ENCODE results near the gene GATAD2B. TPM values are rescaled to one million over a fixed set of nuclear protein-coding genes. Genes with fewer than 3 reads are reported as not detected.
A peak's percentile ranks its signal among the peaks of the same experiment; 100 is the strongest.

The GATAD2B gene
- total and polyA plus RNA-seq, 5 experiments from 2014 or later: 4.4 to 120 (median 5.3) TPM

GRCh38 chr1:153946622-153947241 lies 24.0 kb upstream of the GATAD2B start, which contains the start of gene DENND4B:
Gene DENND4B (minus strand): TSS chr1:153946718. CDS start chr1:153944374, 2,344 bp downstream.
- DNase-seq (peak; percentile 46 to 85 (median 70)), ATAC-seq (peak; percentile 57 to 60)
- Mint-ChIP-seq H3K27ac (peak within 1 kb of the TSS; percentile 92 to 98 (median 95)), H3K9me3 (no peaks in the 10 kb centered on the region), H3K27me3 (no peaks in the 10 kb centered on the region), H3K4me3 (peak within 1 kb of the TSS; percentile 91 to 98 (median 94)), H3K36me3 (peaks cover 4 to 65% (median 8%) of the 10 kb centered on the region in 3 donors), H3K4me1 (peaks cover 32 to 63% (median 47%) of the 10 kb centered on the region in 4 donors)
- POLR2A ChIA-PET: interaction anchor here (0.8 to 14.0 kb wide), 23 partner anchors 7 to 326 kb away, joined by 3 to 315 read pairs (median 5); partner anchors contain the start of genes CREB3L4, CRTC2, GATAD2B and ILF2

- H3K36me3 Mint-ChIP-seq: peaks cover 4 to 62% (median 11%) of the 10 kb centered on the region in 3 donors
- H3K4me3 Mint-ChIP-seq: peak overlapping the region; percentile 91 to 98 (median 94)
- POLR2A ChIA-PET: interaction anchor here (0.5 to 14.0 kb wide), 28 partner anchors 8 to 401 kb away, joined by 3 to 315 read pairs (median 5); partner anchors contain the start of genes CHTOP, CREB3L4, CRTC2 and GATAD2B
- peaks cover 34 to 61% (median 50%) of the 10 kb centered on the region in 4 donors for H3K4me1 Mint-ChIP-seq
- ATAC-seq (peak; percentile 43 to 56), DNase-seq (peak; percentile 53 to 83 (median 67))
- no peaks in the 10 kb centered on the region for H3K27me3 Mint-ChIP-seq
- peak overlapping the region; percentile 92 to 98 (median 95) for H3K27ac Mint-ChIP-seq
- H3K9me3 Mint-ChIP-seq: no peaks in the 10 kb centered on the region
Measured at GRCh38 chr1:153945795-153946621, 23.2 kb upstream of the GATAD2B start.

GRCh38 chr1:153945131-153945794 lies 22.5 kb upstream of the GATAD2B start:
- H3K4me1 Mint-ChIP-seq: peaks cover 31 to 58% (median 49%) of the 10 kb centered on the region in 4 donors
- POLR2A ChIA-PET: interaction anchor here (0.5 to 14.0 kb wide), 23 partner anchors 9 to 400 kb away, joined by 3 to 315 read pairs (median 6); partner anchors contain the start of genes CHTOP, CREB3L4, CRTC2 and GATAD2B
- ATAC-seq: peak; percentile 75 to 85

GRCh38 chr1:153944827-153945117 lies 22.0 kb upstream of the GATAD2B start:
- peak overlapping the region; percentile 92 to 98 (median 95) for H3K27ac Mint-ChIP-seq
- DNase-seq: no peak
- H3K4me1 Mint-ChIP-seq: peaks cover 32 to 60% (median 51%) of the 10 kb centered on the region in 4 donors
- no peaks in the 10 kb centered on the region for H3K9me3 Mint-ChIP-seq
- H3K36me3 Mint-ChIP-seq: peaks cover 0 to 60% (median 7%) of the 10 kb centered on the region in 3 donors
- peak overlapping the region; percentile 91 to 98 (median 94) for H3K4me3 Mint-ChIP-seq
- no peak for ATAC-seq
- H3K27me3 Mint-ChIP-seq: no peaks in the 10 kb centered on the region
- POLR2A ChIA-PET: interaction anchor here (0.6 to 14.0 kb wide), 20 partner anchors 8 to 399 kb away, joined by 3 to 315 read pairs (median 6); partner anchors contain the start of genes CHTOP, CREB3L4, CRTC2 and GATAD2B

More at GRCh38 chr1:153945131-153945794, 22.5 kb upstream of the GATAD2B start:
- Mint-ChIP-seq H3K36me3 (peaks cover 0 to 60% (median 6%) of the 10 kb centered on the region in 3 donors), H3K27ac (peak overlapping the region; percentile 92 to 98 (median 95)), H3K4me3 (peak overlapping the region; percentile 91 to 98 (median 94)), H3K9me3 (no peaks in the 10 kb centered on the region), H3K27me3 (no peaks in the 10 kb centered on the region)
- DNase-seq: peak; percentile 63 to 93 (median 82)

- no peak for ATAC-seq
- Mint-ChIP-seq H3K4me3 (peak overlapping the region; percentile 91 to 98 (median 94)), H3K36me3 (peaks cover 0 to 62% (median 7%) of the 10 kb centered on the region in 3 donors), H3K9me3 (no peaks in the 10 kb centered on the region), H3K27ac (peak overlapping the region; percentile 92 to 98 (median 95)), H3K27me3 (no peaks in the 10 kb centered on the region), H3K4me1 (peaks cover 34 to 65% (median 51%) of the 10 kb centered on the region in 4 donors)
- POLR2A ChIA-PET: interaction anchor here (0.5 to 14.0 kb wide), 20 partner anchors 10 to 669 kb away, joined by 3 to 315 read pairs (median 6); partner anchors contain the start of genes CHTOP, CREB3L4, CRTC2 and GATAD2B
- DNase-seq: peak in 1 of 10 donors; percentile 23
Measured at GRCh38 chr1:153944005-153944826, 21.4 kb upstream of the GATAD2B start.

GRCh38 chr1:153942766-153943549 lies 20.2 kb upstream of the GATAD2B start:
- no peaks in the 10 kb centered on the region for H3K9me3 Mint-ChIP-seq
- H3K4me3 Mint-ChIP-seq: peak overlapping the region in 8 of 10 donors; percentile 7 to 93 (median 46)
- peaks cover 34 to 57% (median 49%) of the 10 kb centered on the region in 4 donors for H3K4me1 Mint-ChIP-seq
- H3K27me3 Mint-ChIP-seq: no peaks in the 10 kb centered on the region
- ATAC-seq (no peak), DNase-seq (no peak)
- peak overlapping the region; percentile 25 to 92 (median 71) for H3K27ac Mint-ChIP-seq
- POLR2A ChIA-PET: interaction anchor here (3.9 to 14.0 kb wide), 6 partner anchors 11 to 48 kb away, joined by 24 to 315 read pairs (median 58); partner anchors contain the start of genes CREB3L4, CRTC2, GATAD2B and JTB
- peaks cover 0 to 62% (median 13%) of the 10 kb centered on the region in 3 donors for H3K36me3 Mint-ChIP-seq

GRCh38 chr1:153941826-153942725 lies 19.3 kb upstream of the GATAD2B start:
- POLR2A ChIA-PET: interaction anchor here (6.9 to 14.0 kb wide), 2 partner anchors 18 to 20 kb away, joined by 211 to 315 read pairs; partner anchors contain the start of genes CREB3L4, CRTC2, GATAD2B and SLC39A1
- Mint-ChIP-seq H3K27ac (peak overlapping the region in 3 of 10 donors; percentile 37 to 48 (median 47)), H3K4me1 (peaks cover 33 to 55% (median 47%) of the 10 kb centered on the region in 4 donors), H3K9me3 (no peaks in the 10 kb centered on the region), H3K4me3 (peak overlapping the region in 1 of 10 donors; percentile 45), H3K27me3 (no peaks in the 10 kb centered on the region), H3K36me3 (peaks cover 0 to 63% (median 15%) of the 10 kb centered on the region in 3 donors)
- DNase-seq (no peak), ATAC-seq (no peak)

- Mint-ChIP-seq H3K9me3 (no peaks in the 10 kb centered on the region), H3K4me3 (peak overlapping the region in 1 of 10 donors; percentile 19), H3K36me3 (peaks cover 0 to 73% (median 22%) of the 10 kb centered on the region in 3 donors), H3K27me3 (no peaks in the 10 kb centered on the region), H3K4me1 (peaks cover 34 to 55% (median 44%) of the 10 kb centered on the region in 4 donors), H3K27ac (peak overlapping the region in 2 of 10 donors; percentile 32 to 47)
- POLR2A ChIA-PET: interaction anchor here (0.6 to 14.0 kb wide), 7 partner anchors 12 to 59 kb away, joined by 3 to 315 read pairs (median 3); partner anchors contain the start of genes CREB3L4, CRTC2, RPS27 and SLC39A1
- no peak for ATAC-seq
- DNase-seq: no peak
Measured at GRCh38 chr1:153940756-153941155, 18.0 kb upstream of the GATAD2B start.

- Mint-ChIP-seq H3K4me3 (no peak overlapping the region), H3K4me1 (peaks cover 26 to 46% (median 34%) of the 10 kb centered on the region in 4 donors), H3K9me3 (no peaks in the 10 kb centered on the region), H3K36me3 (peaks cover 0 to 85% (median 26%) of the 10 kb centered on the region in 3 donors), H3K27me3 (no peaks in the 10 kb centered on the region), H3K27ac (peak overlapping the region in 3 of 10 donors; percentile 7 to 32 (median 19))
- POLR2A ChIA-PET: interaction anchor here (1.3 to 14.0 kb wide), 4 partner anchors 11 to 51 kb away, joined by 4 to 315 read pairs (median 8); partner anchors contain the start of genes CREB3L4, CRTC2, GATAD2B and RPS27
- no peak for DNase-seq
- ATAC-seq: no peak
Measured at GRCh38 chr1:153939476-153939875, 16.7 kb upstream of the GATAD2B start.
